Activated CD8-positive, alpha-beta memory T cell treated with anti-CD3 and anti-CD28 coated beads, Interleukin-2, amount 10 ng/mL, durations not matched to agents 7 days and 5 days (primary cell): ENCODE data around the gene PRDM15. TPM values are rescaled to one million over a fixed set of nuclear protein-coding genes. Genes with fewer than 3 reads are reported as not detected.

ENCODE experiments used
- ATAC-seq: fragments of 150-1000 bp; cut with Tn5 transposase; one replicate; pipeline ENCODE4 v1.10.0; 2021; ENCODE audit warnings: moderate library complexity
- CTCF ChIA-PET: fragments of 350-600 bp; sonication (Branson Sonifier 250); formaldehyde crosslinking; loops from one replicate; lab custom pipeline; 2021; ENCODE audit warnings: antibody characterized with exemption; lab: Charles Lee
- DNase-seq: peaks from one replicate; pipeline ENCODE4 v3.0.0-alpha.2; 2020
- H3K27ac Mint-ChIP-seq: one replicate; pipeline ENCODE4 v1.8.0; 2021; ENCODE audit warnings: mild to moderate bottlenecking, mixed read lengths
- H3K27me3 Mint-ChIP-seq: one replicate; pipeline ENCODE4 v1.8.0; 2021; ENCODE audit warnings: mixed read lengths
- H3K36me3 Mint-ChIP-seq: one replicate; pipeline ENCODE4 v1.8.0; 2021; ENCODE audit warnings: mild to moderate bottlenecking, mixed read lengths
- H3K4me1 Mint-ChIP-seq: one replicate; pipeline ENCODE4 v1.8.0; 2021; ENCODE audit warnings: mixed read lengths
- H3K4me3 Mint-ChIP-seq: one replicate; pipeline ENCODE4 v1.8.0; 2021; ENCODE audit warnings: mild to moderate bottlenecking, moderate library complexity, mixed read lengths
- H3K9me3 Mint-ChIP-seq: one replicate; pipeline ENCODE4 v1.8.0; 2022; ENCODE audit warnings: low read depth, mixed read lengths
- total RNA-seq, 2 experiments: library from RNA; stranded (reverse); gene quantifications; one replicate each; pipeline ENCODE4 v1.2.3, GENCODE V29; 2021

Gene PRDM15
- total RNA-seq, 2 experiments from 2014 or later = 10.8 to 13.4 TPM

GRCh38 chr21:41890355-41890754, 11.2 kb upstream of the PRDM15 start:
- Mint-ChIP-seq H3K27me3 (peaks cover 3% of the 10 kb centered on the region), H3K36me3 (no peaks in the 10 kb centered on the region), H3K4me1 (peaks cover 2% of the 10 kb centered on the region), H3K4me3 (no peak overlapping the region), H3K9me3 (no peaks in the 10 kb centered on the region), H3K27ac (no peak overlapping the region)
- DNase-seq (no peak), ATAC-seq (no peak)
- CTCF ChIA-PET = no interaction called here

- Mint-ChIP-seq H3K27ac (no peak overlapping the region), H3K9me3 (no peaks in the 10 kb centered on the region), H3K27me3 (peaks cover 5% of the 10 kb centered on the region), H3K4me1 (no peaks in the 10 kb centered on the region), H3K36me3 (no peaks in the 10 kb centered on the region), H3K4me3 (no peak overlapping the region)
- ATAC-seq (no peak), DNase-seq (no peak)
- CTCF ChIA-PET = no interaction called here
These were observed 9.7 kb upstream of the PRDM15 start for GRCh38 chr21:41888749-41889376.

GRCh38 chr21:41887667-41888066, 8.5 kb upstream of the PRDM15 start:
- Mint-ChIP-seq H3K4me3 (no peak overlapping the region), H3K36me3 (no peaks in the 10 kb centered on the region), H3K27me3 (peaks cover 5% of the 10 kb centered on the region), H3K27ac (no peak overlapping the region), H3K9me3 (no peaks in the 10 kb centered on the region), H3K4me1 (no peaks in the 10 kb centered on the region)
- no peak for ATAC-seq
- DNase-seq = no peak
- CTCF ChIA-PET = no interaction called here

- Mint-ChIP-seq H3K9me3 (no peaks in the 10 kb centered on the region), H3K4me1 (no peaks in the 10 kb centered on the region), H3K27ac (no peak overlapping the region), H3K27me3 (peaks cover 5% of the 10 kb centered on the region), H3K36me3 (no peaks in the 10 kb centered on the region), H3K4me3 (no peak overlapping the region)
- no peak for DNase-seq
- CTCF ChIA-PET = interaction anchor here (0.6 to 1.4 kb wide), 3 partner anchors 9 to 231 kb away, joined by 3 read pairs; no protein-coding TSS in a partner anchor
- ATAC-seq = no peak
These were observed 7.2 kb upstream of the PRDM15 start for GRCh38 chr21:41886328-41886727.

- H3K27me3 Mint-ChIP-seq = peaks cover 5% of the 10 kb centered on the region
- no peak overlapping the region for H3K4me3 Mint-ChIP-seq
- DNase-seq (no peak), ATAC-seq (no peak)
- H3K27ac Mint-ChIP-seq = no peak overlapping the region
- no peaks in the 10 kb centered on the region for H3K9me3 Mint-ChIP-seq
- CTCF ChIA-PET = interaction anchor here (0.6 to 1.4 kb wide), 3 partner anchors 10 to 232 kb away, joined by 3 read pairs; no protein-coding TSS in a partner anchor
- no peaks in the 10 kb centered on the region for H3K36me3 Mint-ChIP-seq
- H3K4me1 Mint-ChIP-seq = no peaks in the 10 kb centered on the region
These were observed 6.3 kb upstream of the PRDM15 start for GRCh38 chr21:41885341-41886024.

GRCh38 chr21:41884501-41885030, 5.4 kb upstream of the PRDM15 start:
- no peak for DNase-seq
- no peaks in the 10 kb centered on the region for H3K9me3 Mint-ChIP-seq
- CTCF ChIA-PET = interaction anchor here (1.2 kb wide), 1 partner anchor 68 kb away, joined by 3 read pairs; no protein-coding TSS in a partner anchor
- ATAC-seq = no peak
- H3K36me3 Mint-ChIP-seq = no peaks in the 10 kb centered on the region
- peaks cover 5% of the 10 kb centered on the region for H3K27me3 Mint-ChIP-seq
- H3K4me1 Mint-ChIP-seq = peaks cover 4% of the 10 kb centered on the region
- no peak overlapping the region for H3K27ac Mint-ChIP-seq
- H3K4me3 Mint-ChIP-seq = no peak overlapping the region

GRCh38 chr21:41883582-41883981, 4.4 kb upstream of the PRDM15 start:
- Mint-ChIP-seq H3K9me3 (no peaks in the 10 kb centered on the region), H3K27ac (no peak overlapping the region), H3K27me3 (peaks cover 5% of the 10 kb centered on the region), H3K36me3 (no peaks in the 10 kb centered on the region), H3K4me3 (no peak overlapping the region), H3K4me1 (peaks cover 4% of the 10 kb centered on the region)
- CTCF ChIA-PET = interaction anchor here (1.2 kb wide), 1 partner anchor 67 kb away, joined by 3 read pairs; no protein-coding TSS in a partner anchor
- no peak for ATAC-seq
- DNase-seq = no peak

- no peaks in the 10 kb centered on the region for H3K36me3 Mint-ChIP-seq
- H3K27ac Mint-ChIP-seq = no peak overlapping the region
- H3K27me3 Mint-ChIP-seq = peaks cover 5% of the 10 kb centered on the region
- no peak for ATAC-seq
- CTCF ChIA-PET = interaction anchor here (1.1 to 1.4 kb wide), 2 partner anchors 16 to 237 kb away, joined by 3 to 6 read pairs; no protein-coding TSS in a partner anchor
- DNase-seq = no peak
- H3K4me3 Mint-ChIP-seq = no peak overlapping the region
- peaks cover 22% of the 10 kb centered on the region for H3K4me1 Mint-ChIP-seq
- H3K9me3 Mint-ChIP-seq = no peaks in the 10 kb centered on the region
These were observed 1.9 kb upstream of the PRDM15 start for GRCh38 chr21:41881051-41881450.

- no peak for DNase-seq
- H3K27me3 Mint-ChIP-seq = peaks cover 2% of the 10 kb centered on the region
- H3K4me1 Mint-ChIP-seq = peaks cover 22% of the 10 kb centered on the region
- CTCF ChIA-PET = interaction anchor here (1.0 to 2.0 kb wide), 6 partner anchors 15 to 238 kb away, joined by 3 to 8 read pairs (median 6); no protein-coding TSS in a partner anchor
- ATAC-seq = no peak
- H3K36me3 Mint-ChIP-seq = no peaks in the 10 kb centered on the region
- no peak overlapping the region for H3K27ac Mint-ChIP-seq
- H3K9me3 Mint-ChIP-seq = no peaks in the 10 kb centered on the region
- peak overlapping the region; percentile 76 for H3K4me3 Mint-ChIP-seq
These were observed 1.0 kb upstream of the PRDM15 start for GRCh38 chr21:41880153-41880552.

GRCh38 chr21:41878831-41879189, 334 bp downstream of the PRDM15 start:
- H3K4me3 Mint-ChIP-seq = peak overlapping the region; percentile 76
- H3K27me3 Mint-ChIP-seq = peaks cover under 1% of the 10 kb centered on the region
- no peak overlapping the region for H3K27ac Mint-ChIP-seq
- no peaks in the 10 kb centered on the region for H3K36me3 Mint-ChIP-seq
- no peaks in the 10 kb centered on the region for H3K9me3 Mint-ChIP-seq
- DNase-seq (peak; percentile 87), ATAC-seq (peak; percentile 79)
- H3K4me1 Mint-ChIP-seq = peaks cover 22% of the 10 kb centered on the region
- CTCF ChIA-PET = interaction anchor here (0.9 to 2.0 kb wide), 2 partner anchors 46 to 62 kb away, joined by 4 to 8 read pairs; no protein-coding TSS in a partner anchor

GRCh38 chr21:41877901-41878830, 978 bp downstream of the PRDM15 start:
- H3K27ac Mint-ChIP-seq = peak overlapping the region; percentile 82
- peak; percentile 31 for ATAC-seq
- CTCF ChIA-PET = interaction anchor here (0.8 to 2.0 kb wide), 8 partner anchors 11 to 239 kb away, joined by 3 to 14 read pairs (median 4); no protein-coding TSS in a partner anchor
- no peak for DNase-seq
- H3K36me3 Mint-ChIP-seq = no peaks in the 10 kb centered on the region
- no peaks in the 10 kb centered on the region for H3K27me3 Mint-ChIP-seq
- H3K4me3 Mint-ChIP-seq = peak overlapping the region; percentile 80
- no peaks in the 10 kb centered on the region for H3K9me3 Mint-ChIP-seq
- peaks cover 22% of the 10 kb centered on the region for H3K4me1 Mint-ChIP-seq

GRCh38 chr21:41876928-41877652, 2.1 kb downstream of the PRDM15 start:
- DNase-seq (no peak), ATAC-seq (no peak)
- Mint-ChIP-seq H3K4me1 (peaks cover 22% of the 10 kb centered on the region), H3K36me3 (no peaks in the 10 kb centered on the region), H3K27me3 (no peaks in the 10 kb centered on the region), H3K27ac (no peak overlapping the region), H3K4me3 (no peak overlapping the region), H3K9me3 (no peaks in the 10 kb centered on the region)
- CTCF ChIA-PET = interaction anchor here (0.8 to 2.0 kb wide), 7 partner anchors 10 to 240 kb away, joined by 3 to 14 read pairs (median 3); no protein-coding TSS in a partner anchor
